Measurements from ENCODE around the gene INTS6L.

DNA sequence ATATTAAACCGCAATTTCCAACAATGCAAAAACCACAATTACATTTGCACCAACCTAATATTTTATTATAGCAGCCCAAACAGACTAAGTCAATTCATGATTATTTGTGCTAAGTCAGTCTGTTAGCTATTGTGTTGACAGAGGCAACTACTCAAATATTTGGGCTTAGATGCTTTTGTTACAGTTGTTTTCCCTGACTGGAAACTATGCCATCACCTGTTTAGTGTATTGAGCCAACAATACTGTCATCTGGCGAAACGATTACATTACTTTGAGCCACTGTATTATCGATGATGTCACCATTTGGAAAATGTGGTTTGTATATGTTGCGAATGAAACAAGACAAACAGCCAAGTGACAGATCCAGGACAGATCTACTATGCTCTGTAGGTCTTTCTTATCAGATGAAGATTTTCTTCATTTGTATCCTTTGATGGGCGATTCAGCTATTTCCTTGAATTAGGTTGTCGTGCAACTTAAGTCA is 38.7 kb upstream of the INTS6L start:
- TF ChIP-seq GATA3 (IDR thresholded peaks at IDR 0.05; ENCODE audit: low read depth, low read length): no peak
- TF ChIP-seq GATA2 (IDR thresholded peaks at IDR 0.05; ENCODE audit: low read depth, low read length): no peak

Measured in SH-SY5Y (cell line).